ENCODE data around the gene CISD2.
A peak's percentile ranks its signal among the peaks of the same experiment; 100 is the strongest.
"Not testable (repeated sequence)": the region's sequence is repeated elsewhere in the genome, so short reads cannot be mapped to it uniquely, and the experiment has no call there.

Gene CISD2, protein sequence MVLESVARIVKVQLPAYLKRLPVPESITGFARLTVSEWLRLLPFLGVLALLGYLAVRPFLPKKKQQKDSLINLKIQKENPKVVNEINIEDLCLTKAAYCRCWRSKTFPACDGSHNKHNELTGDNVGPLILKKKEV

DNA sequence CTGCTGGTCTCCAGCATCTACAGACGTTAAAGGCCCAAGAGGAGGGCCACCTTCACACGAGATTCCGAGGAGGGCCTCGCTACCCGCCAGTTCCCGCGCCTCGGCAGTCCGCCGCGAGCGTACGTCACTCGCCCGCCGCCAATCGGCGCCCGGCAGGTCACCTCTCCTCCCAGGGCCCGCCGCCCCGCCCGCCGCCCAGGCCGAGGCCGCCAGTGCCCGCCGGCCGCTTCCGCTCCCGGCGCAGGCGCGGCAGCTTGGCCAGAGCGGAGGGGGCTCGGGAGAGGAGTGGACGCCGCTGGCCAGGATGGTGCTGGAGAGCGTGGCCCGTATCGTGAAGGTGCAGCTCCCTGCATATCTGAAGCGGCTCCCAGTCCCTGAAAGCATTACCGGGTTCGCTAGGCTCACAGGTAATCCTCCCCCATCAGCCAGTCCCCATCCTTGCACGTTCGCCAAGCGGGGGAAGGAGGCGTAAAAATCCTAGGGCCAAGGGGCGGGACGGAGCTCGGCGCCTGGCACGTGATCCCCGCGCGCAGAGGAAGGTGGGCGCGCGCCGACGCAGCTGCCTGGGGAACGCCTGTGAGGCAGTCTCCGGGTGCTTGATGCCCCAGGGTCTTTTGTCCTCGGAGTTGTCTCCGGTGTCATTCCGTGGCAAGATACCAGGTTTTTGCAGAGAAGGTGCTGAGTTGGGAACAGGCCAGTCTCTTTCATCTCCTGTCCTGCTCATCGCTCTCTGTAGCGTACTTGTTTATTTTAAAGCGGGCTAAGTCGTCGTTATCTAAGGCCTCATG, at the start of gene CISD2:
Gene CISD2 (plus strand): TSS at position 212 of the 788 bp plus-strand sequence. CDS start 93 bp downstream, at position 305.
- peaks cover 10% of the 10 kb centered on the region for H3K4me1 ChIP-seq (ENCODE audit: control insufficient read depth, insufficient read depth, low read length)
- peak within 1 kb of the TSS; percentile 98 for H3K4me3 ChIP-seq (ENCODE audit: low read depth, low read length)
- H3K27me3 ChIP-seq (ENCODE audit: control insufficient read depth, insufficient read depth, low read length): no peaks in the 10 kb centered on the region
- no peaks in the 10 kb centered on the region for H3K9me3 ChIP-seq (ENCODE audit: control insufficient read depth, insufficient read depth, low read length)
- H3K9ac ChIP-seq (ENCODE audit: low read depth, low read length): peak within 1 kb of the TSS; percentile 98
- H3K27ac ChIP-seq (ENCODE audit: low read depth, low read length): peak within 1 kb of the TSS; percentile 99
- H3K36me3 ChIP-seq (ENCODE audit: control insufficient read depth, insufficient read depth, low read length): 0 out of 2 replicates have a peak, but pooled peaks cover 5% of the 10 kb centered on the region

DNA sequence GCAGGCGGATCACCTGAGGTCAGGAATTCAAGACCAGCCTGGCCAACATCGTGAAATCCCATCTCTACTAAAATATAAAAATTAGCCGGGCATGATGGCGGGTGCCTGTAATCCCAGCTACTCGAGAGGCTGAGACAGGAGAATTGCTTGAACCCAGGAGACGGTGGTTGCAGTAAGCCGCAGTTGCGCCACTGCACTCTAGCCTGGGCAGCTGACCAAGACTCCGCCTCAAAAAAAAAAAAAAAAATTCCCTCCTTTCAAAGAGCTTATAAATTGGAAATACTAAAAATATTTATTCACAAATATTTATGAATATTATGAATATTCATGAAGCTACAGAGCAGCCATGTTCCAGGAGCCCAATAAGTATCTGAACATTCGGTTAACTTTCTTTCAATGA, 49.7 kb upstream of the CISD2 start:
- Histone ChIP-seq H3K4me1 (ENCODE audit: control insufficient read depth, insufficient read depth, low read length) (peaks cover 65% of the 10 kb centered on the region), H3K36me3 (ENCODE audit: control insufficient read depth, insufficient read depth, low read length) (peaks cover 62% of the 10 kb centered on the region)
- H3K27ac ChIP-seq (ENCODE audit: low read depth, low read length); H3K9me3 ChIP-seq (ENCODE audit: control insufficient read depth, insufficient read depth, low read length); H3K4me3 ChIP-seq (ENCODE audit: low read depth, low read length); H3K9ac ChIP-seq (ENCODE audit: low read depth, low read length); H3K27me3 ChIP-seq (ENCODE audit: control insufficient read depth, insufficient read depth, low read length): not testable (repeated sequence)

DNA sequence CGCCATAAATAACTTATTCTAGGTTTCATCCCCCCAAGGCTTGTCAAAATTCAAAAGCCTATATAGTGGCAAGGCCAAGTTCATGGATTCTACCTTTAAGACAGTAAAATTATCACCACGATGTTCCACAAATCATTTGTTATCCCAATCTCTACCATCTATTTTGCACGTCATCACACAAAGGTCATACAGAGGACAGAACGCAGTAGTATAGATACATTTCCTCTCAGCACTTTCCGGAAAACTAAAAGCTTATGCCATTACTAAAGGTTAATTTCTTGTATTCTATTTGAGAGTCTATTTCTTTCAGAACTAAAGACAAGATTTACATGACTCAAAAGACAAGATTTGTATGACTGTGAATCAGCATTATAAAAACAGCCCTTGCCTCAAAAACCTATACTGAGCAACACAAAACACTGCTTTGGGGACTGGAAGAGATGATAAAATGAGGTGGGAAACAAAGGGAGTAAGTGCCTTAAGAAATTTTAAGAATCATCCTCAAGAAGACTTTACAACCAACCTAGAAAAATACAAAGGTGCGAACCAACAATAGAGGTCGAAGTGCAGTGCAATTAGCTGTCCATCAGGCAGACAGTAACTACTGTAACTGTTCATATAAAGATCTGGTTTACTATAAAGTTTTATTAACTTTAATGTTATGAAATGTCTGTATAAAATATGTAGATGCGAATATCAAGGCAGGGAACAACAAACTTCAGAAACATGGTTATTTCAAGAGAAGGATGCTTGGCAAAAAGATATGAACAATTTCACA, 49.0 kb upstream of the CISD2 start:
- H3K4me3 ChIP-seq (ENCODE audit: low read depth, low read length): no peak overlapping the region
- H3K9ac ChIP-seq (ENCODE audit: low read depth, low read length): no peak overlapping the region
- peaks cover 65% of the 10 kb centered on the region for H3K4me1 ChIP-seq (ENCODE audit: control insufficient read depth, insufficient read depth, low read length)
- H3K27ac ChIP-seq (ENCODE audit: low read depth, low read length): peak overlapping the region; percentile 5
- H3K27me3 ChIP-seq (ENCODE audit: control insufficient read depth, insufficient read depth, low read length): no peaks in the 10 kb centered on the region
- peaks cover 69% of the 10 kb centered on the region for H3K36me3 ChIP-seq (ENCODE audit: control insufficient read depth, insufficient read depth, low read length)
- no peaks in the 10 kb centered on the region for H3K9me3 ChIP-seq (ENCODE audit: control insufficient read depth, insufficient read depth, low read length)

DNA sequence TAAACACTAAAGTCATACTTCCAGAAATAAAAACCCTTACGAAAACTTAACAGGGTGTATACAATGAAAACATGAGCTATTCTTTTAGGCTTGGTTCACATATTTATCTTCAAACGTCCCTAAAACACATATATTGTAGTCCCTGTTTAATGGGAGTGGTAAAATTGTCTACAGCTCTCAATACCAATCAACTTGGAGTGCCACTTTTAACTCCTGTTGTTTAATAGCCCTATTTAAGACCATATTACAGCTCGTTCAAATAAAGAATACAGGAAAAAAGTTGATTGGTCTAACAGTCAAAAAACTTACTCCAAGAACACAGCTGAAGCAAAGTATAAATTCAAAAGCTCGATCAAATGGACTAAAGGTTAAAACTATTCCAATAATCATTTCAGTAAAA, 45.3 kb upstream of the CISD2 start:
- Histone ChIP-seq H3K9me3 (ENCODE audit: control insufficient read depth, insufficient read depth, low read length) (no peaks in the 10 kb centered on the region), H3K27ac (ENCODE audit: low read depth, low read length) (no peak overlapping the region), H3K4me1 (ENCODE audit: control insufficient read depth, insufficient read depth, low read length) (peaks cover 50% of the 10 kb centered on the region), H3K36me3 (ENCODE audit: control insufficient read depth, insufficient read depth, low read length) (peaks cover 52% of the 10 kb centered on the region), H3K9ac (ENCODE audit: low read depth, low read length) (no peak overlapping the region), H3K4me3 (ENCODE audit: low read depth, low read length) (peak overlapping the region; percentile 99), H3K27me3 (ENCODE audit: control insufficient read depth, insufficient read depth, low read length) (no peaks in the 10 kb centered on the region)

DNA sequence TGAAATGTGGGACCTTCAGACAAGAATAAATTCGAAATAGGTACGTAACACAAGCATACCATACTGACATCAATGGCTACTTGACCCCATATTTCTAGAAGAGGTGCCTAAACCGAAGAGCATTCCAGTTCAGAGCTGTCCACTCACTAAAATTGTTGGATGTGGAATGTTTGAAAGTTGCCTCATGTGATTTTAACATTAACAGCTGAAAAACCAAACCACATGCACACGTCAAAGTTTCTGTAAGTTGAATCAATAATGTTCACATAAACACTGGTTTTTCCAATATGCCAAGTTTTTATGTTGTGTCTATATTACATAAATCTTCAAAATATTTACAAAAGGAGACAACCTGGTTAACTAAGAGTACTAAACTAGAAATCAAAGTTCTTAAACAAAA, 44.9 kb upstream of the CISD2 start:
- Histone ChIP-seq H3K36me3 (ENCODE audit: control insufficient read depth, insufficient read depth, low read length) (peaks cover 49% of the 10 kb centered on the region), H3K4me1 (ENCODE audit: control insufficient read depth, insufficient read depth, low read length) (peaks cover 48% of the 10 kb centered on the region), H3K9me3 (ENCODE audit: control insufficient read depth, insufficient read depth, low read length) (no peaks in the 10 kb centered on the region), H3K27ac (ENCODE audit: low read depth, low read length) (no peak overlapping the region), H3K27me3 (ENCODE audit: control insufficient read depth, insufficient read depth, low read length) (no peaks in the 10 kb centered on the region), H3K4me3 (ENCODE audit: low read depth, low read length) (peak overlapping the region; percentile 99), H3K9ac (ENCODE audit: low read depth, low read length) (no peak overlapping the region)

DNA sequence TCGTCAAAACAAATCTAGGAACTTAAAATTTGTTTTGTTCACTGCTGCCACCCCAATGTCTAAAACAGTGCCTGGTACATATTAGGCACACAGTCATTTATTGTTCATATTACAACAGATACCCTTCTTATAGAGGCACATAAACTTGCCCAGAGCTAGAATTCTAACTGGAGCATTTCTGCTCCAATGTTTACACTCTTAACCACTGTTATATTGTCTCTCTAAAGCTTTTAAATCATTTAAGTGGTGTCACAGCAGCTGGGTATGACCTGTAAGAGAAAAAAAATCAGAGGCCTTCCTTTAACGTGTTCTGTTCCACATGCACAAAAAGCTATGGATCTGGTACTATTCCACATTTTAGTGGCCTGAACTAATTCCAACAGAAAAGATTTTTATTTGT, 44.4 kb upstream of the CISD2 start:
- Histone ChIP-seq H3K27ac (ENCODE audit: low read depth, low read length) (no peak overlapping the region), H3K27me3 (ENCODE audit: control insufficient read depth, insufficient read depth, low read length) (no peaks in the 10 kb centered on the region), H3K36me3 (ENCODE audit: control insufficient read depth, insufficient read depth, low read length) (peaks cover 49% of the 10 kb centered on the region), H3K4me1 (ENCODE audit: control insufficient read depth, insufficient read depth, low read length) (peaks cover 51% of the 10 kb centered on the region), H3K4me3 (ENCODE audit: low read depth, low read length) (peak overlapping the region; percentile 99), H3K9ac (ENCODE audit: low read depth, low read length) (peak overlapping the region; percentile 99; the same call in 1 of the 2 replicates), H3K9me3 (ENCODE audit: control insufficient read depth, insufficient read depth, low read length) (no peaks in the 10 kb centered on the region)

DNA sequence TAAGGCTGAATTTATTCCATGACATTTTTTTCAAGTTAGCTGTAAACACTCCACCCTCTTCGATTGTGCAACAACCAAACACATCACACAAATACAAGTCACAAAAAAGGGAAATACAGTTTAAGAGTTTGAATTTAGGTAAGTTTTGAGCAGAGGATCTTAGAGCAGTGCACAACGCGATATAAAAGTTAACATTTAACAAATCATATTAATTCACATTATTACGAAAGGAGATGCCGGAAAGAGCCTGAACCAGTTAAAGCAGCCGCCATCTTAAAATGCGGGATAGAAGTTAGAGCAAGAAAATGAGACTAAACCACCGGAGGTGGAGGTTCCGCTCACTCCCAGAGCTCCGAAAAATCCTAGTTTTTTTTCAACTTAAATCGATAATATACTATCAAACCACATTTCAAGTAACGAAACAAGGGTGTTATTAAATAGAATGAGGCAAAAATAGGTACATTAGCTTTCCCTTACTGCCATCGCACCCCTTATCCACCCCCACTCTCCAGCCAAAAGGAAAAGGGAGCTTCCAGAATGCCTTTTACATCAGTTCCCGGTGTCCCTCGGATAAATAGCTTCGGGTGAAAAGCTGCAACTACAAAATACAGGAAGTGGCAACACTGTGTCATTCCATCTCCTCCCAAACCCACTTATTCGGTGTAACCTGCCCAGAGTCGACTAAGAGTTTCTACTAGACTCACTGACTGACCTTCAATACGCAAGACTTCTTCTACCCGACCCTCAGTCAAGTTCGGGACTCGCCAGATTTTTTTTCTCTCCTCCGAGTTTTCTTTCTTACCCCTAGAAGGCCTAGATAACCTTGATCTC, 43.3 kb upstream of the CISD2 start:
- H3K9ac ChIP-seq (ENCODE audit: low read depth, low read length): peak overlapping the region; percentile 99
- H3K4me1 ChIP-seq (ENCODE audit: control insufficient read depth, insufficient read depth, low read length): peaks cover 50% of the 10 kb centered on the region
- H3K9me3 ChIP-seq (ENCODE audit: control insufficient read depth, insufficient read depth, low read length): no peaks in the 10 kb centered on the region
- no peaks in the 10 kb centered on the region for H3K27me3 ChIP-seq (ENCODE audit: control insufficient read depth, insufficient read depth, low read length)
- peaks cover 43% of the 10 kb centered on the region for H3K36me3 ChIP-seq (ENCODE audit: control insufficient read depth, insufficient read depth, low read length)
- peak overlapping the region; percentile 99 for H3K4me3 ChIP-seq (ENCODE audit: low read depth, low read length)
- peak overlapping the region; percentile 100 for H3K27ac ChIP-seq (ENCODE audit: low read depth, low read length)

DNA sequence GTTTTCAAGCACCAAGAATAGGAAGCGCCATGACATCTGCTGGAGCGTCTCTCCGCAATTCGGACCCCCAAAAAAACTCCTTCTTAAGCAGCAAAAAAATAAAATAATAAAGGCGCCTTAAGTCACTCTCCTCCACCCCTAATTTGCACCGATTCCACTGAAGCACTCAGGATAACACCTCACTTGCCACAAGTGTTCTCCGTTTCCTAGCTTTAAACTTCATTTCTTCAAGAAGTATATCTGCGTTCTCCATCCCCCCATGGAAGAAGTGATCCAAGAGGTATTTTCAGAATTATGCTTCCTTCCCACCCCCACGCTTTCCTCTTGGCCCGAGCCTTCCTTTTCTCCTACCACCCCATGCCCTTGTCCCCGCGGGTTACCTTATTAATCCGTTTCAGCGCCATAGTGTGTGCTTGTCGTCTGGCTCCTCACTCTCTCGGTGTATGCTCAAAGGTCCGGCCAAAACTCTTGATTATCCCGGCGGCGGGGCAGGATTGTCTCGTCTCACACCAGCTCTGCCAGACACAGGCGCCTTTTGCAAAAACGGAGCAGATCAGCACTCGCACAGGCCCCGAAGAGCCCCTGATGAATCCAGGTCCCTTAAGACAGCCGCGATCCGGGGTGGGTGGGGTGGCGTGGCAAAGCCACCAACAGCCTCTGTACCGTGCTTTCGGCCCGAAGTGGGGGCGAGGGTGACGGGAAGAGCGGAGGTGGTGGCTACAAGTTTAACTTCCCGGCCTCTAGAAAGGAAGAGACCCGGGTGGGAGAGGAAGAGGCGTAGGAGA, 42.5 kb upstream of the CISD2 start:
- peaks cover 39% of the 10 kb centered on the region for H3K36me3 ChIP-seq (ENCODE audit: control insufficient read depth, insufficient read depth, low read length)
- H3K27ac ChIP-seq (ENCODE audit: low read depth, low read length): peak overlapping the region; percentile 100
- no peaks in the 10 kb centered on the region for H3K27me3 ChIP-seq (ENCODE audit: control insufficient read depth, insufficient read depth, low read length)
- peak overlapping the region; percentile 99 for H3K4me3 ChIP-seq (ENCODE audit: low read depth, low read length)
- peaks cover 46% of the 10 kb centered on the region for H3K4me1 ChIP-seq (ENCODE audit: control insufficient read depth, insufficient read depth, low read length)
- peak overlapping the region; percentile 99 for H3K9ac ChIP-seq (ENCODE audit: low read depth, low read length)
- H3K9me3 ChIP-seq (ENCODE audit: control insufficient read depth, insufficient read depth, low read length): no peaks in the 10 kb centered on the region

DNA sequence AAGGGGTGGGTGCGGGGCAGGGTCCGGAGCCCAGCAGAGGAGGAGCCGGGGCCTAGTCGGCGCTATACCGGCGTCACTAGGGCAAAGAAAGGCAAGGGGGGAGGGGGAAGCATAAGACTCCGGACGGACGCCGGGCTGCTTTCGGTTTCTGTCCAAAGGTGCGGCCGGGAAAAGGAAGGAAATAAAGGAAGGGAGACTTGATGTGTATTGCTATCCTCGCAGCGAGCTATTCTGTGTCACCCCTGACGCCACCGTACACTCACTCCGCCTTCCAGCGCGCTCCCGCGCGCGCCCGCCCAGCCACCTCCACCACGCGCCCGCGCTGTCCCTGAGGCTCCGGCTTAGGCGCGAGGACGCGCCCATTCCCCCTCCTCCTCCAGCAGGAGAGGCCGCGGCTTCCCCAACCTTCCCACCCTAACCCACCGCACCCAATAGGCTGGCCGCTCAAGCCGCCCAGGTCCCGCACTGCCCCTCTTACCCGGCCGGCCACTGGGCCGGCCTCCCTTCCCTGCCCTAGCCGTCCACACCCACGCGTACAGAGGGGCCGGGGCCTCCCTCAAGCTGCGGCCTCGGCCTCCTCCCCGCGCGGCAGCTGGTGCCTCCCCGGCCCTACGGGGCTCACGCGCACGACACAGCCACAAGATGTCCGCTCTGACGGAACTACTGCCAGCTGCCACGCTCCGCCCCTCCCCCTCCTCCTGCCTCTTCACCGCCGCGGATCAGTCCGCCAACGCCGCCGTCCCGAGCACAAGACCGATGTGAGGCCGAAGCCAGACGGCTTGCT, 41.7 kb upstream of the CISD2 start, which contains the start of gene UBE2D3:
Gene UBE2D3 (minus strand): TSS at position 662 of the 784 bp plus-strand sequence. CDS start 1,043 bp downstream, outside the sequence.
- H3K27ac ChIP-seq (ENCODE audit: low read depth, low read length): peak within 1 kb of the TSS; percentile 100
- H3K4me3 ChIP-seq (ENCODE audit: low read depth, low read length): peak within 1 kb of the TSS; percentile 99
- H3K27me3 ChIP-seq (ENCODE audit: control insufficient read depth, insufficient read depth, low read length): no peaks in the 10 kb centered on the region
- H3K4me1 ChIP-seq (ENCODE audit: control insufficient read depth, insufficient read depth, low read length): peaks cover 46% of the 10 kb centered on the region
- H3K9ac ChIP-seq (ENCODE audit: low read depth, low read length): peak within 1 kb of the TSS; percentile 99
- peaks cover 31% of the 10 kb centered on the region for H3K36me3 ChIP-seq (ENCODE audit: control insufficient read depth, insufficient read depth, low read length)
- no peaks in the 10 kb centered on the region for H3K9me3 ChIP-seq (ENCODE audit: control insufficient read depth, insufficient read depth, low read length)
